HG03066 (cell line): Measurements from ENCODE around the gene SHISAL2B.
"Not testable (repeated sequence)": the region's sequence is repeated elsewhere in the genome, so short reads cannot be mapped to it uniquely, and the experiment has no call there.

Experiments used
- ATAC-seq: cut with Tn5 transposase; IDR thresholded peaks from one replicate; pipeline ENCODE4 v1.9.1; 2021; ENCODE audit warnings: low read depth; ENCODE audit not compliant: unreplicated experiment

SHISAL2B gene

DNA sequence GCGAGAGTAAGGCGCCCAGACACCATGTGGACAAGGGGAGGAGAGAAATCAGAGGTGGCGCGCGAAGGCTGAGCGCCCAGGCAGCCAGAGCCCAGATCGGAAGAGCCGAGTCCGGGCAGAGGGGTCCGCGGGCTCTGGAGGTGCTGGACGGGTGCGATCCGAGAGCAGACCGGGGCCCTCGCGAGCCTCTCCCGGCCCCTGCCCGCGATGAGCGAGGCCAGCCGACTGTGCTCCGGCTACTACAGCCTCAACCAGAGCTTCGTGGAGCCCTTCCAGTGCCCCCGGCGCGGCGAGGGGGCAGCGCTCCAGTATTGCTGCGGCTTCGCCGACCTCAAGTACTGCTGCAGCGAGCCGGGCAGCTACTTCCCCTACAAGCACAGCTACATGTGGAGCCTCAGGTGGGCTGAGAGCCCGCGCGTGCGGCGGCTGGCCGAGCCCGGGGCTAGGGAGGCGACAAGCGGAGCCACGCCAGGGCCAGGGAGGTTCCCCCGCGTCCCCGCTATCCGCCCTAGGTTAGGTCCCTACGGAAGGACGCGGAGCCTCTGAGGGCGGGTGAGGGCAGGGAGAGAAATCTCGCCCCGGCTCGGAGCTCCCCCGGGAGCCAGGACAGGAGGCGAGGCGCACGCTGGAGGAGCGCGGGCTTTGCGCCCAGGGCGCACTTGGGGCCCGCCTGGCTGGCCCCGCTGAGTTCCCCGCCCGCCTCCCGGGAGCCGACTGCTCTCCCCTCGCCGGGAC is at the start of gene SHISAL2B:
Gene SHISAL2B (plus strand): TSS at position 87 of the 735 bp plus-strand sequence. CDS start 121 bp downstream, at position 208.
- ATAC-seq, result no peak

GRCh38 chr5:64644831-64645230 is 45.5 kb upstream of the SHISAL2B start:
- no peak for ATAC-seq

- no peak for ATAC-seq
These were observed 44.1 kb upstream of the SHISAL2B start for GRCh38 chr5:64646169-64646568.

- no peak for ATAC-seq
These were observed 40.8 kb upstream of the SHISAL2B start for GRCh38 chr5:64649512-64649911.

DNA sequence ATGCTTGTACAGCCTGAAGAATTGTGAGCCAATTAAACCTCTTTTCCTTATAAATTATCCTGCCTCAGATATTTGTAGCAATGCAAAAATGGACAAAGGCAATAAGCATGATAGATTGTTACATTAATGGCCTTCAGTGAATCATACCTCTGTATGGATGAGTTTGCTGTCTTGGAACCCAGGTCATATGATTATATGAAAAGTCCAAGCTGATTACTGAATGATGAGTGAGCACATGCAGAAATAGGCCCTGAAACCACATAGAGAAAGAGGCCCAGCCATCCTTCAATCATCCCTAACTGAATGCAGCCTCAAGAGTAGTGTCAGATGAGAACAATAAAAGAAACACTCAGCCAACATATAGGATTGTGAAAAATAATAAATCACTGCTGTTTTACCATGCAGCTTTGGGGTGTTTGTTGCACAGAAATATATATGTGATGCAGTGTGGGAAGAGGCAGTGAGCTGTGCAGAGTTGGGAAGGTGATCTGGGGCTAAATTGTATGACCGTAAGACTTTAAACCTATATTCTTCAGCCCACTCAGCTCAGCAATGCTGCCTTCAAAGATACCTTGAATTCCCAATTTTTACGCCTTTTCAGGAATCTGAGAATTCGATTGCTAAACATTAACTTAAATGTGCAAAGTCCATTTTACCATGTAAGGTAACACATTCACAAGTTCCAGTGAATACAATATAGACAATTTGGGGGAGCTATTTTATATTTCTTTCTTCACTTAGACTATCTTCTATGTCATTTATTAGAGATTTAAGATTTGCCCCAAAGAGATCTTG is 36.3 kb upstream of the SHISAL2B start:
- no peak for ATAC-seq

DNA sequence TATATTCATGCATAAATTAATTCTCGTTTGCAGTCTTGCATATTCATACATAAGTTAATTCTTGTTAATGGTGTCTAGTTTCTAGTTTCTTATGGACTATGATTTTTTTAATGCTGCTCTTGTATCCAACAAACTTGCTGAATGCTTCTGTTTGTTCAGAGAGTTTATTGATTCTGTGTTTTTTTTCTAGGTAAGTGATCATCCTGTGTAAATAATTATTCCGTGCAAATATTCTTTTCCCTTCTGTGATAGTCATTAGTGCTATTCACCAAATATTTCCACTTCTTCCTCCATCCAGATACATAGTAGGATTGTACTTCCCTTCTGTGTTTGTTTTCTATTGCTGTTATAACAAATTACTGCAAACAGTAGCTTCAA is 35.8 kb upstream of the SHISAL2B start:
- no peak for ATAC-seq

DNA sequence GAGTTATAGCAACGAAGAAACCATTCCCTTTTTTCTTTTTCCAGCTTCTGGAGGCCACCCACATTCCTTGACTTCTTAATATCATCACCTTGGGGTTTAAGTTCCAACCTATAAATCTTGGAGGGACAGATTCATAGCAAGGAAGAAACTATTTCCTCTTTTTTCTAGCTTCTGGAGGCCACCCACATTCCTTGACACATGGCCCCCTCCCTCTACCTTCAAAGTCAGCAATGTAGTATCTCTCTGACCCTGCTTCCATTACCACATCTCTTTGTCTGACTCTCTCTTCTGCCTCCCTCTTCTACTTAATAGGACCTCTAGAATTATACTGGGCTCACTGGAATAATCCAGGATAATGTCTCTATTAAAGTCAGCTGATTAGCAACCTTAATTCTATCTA is 34.7 kb upstream of the SHISAL2B start:
- ATAC-seq, result no peak

DNA sequence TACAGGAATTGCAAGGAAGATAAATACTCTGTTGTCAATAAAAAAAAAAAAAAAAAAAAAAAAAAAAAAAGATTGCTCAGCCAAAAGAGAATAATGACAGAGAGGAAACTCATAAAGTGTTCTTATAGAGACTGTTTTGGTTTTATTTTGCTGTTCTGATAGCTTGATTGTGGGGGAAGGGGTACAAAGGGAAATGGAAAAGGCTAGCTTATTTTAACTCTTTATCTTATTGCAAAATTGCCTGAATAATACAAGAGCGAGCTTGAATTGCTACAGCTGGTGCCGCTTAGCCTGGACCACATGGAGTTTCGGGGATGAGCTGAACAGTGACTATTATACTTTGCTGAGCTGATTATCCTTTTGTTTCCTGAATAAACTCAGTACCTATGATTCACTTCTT is 31.0 kb upstream of the SHISAL2B start:
- ATAC-seq, result no peak

GRCh38 chr5:64663181-64663580 is 27.1 kb upstream of the SHISAL2B start:
- not testable (repeated sequence) for ATAC-seq

GRCh38 chr5:64665243-64665642 is 25.1 kb upstream of the SHISAL2B start:
- no peak for ATAC-seq

- ATAC-seq, result no peak
These were observed 24.2 kb upstream of the SHISAL2B start for GRCh38 chr5:64666078-64666477.

GRCh38 chr5:64667068-64667467 is 23.2 kb upstream of the SHISAL2B start:
- ATAC-seq, result no peak

- ATAC-seq, result no peak
These were observed 20.0 kb upstream of the SHISAL2B start for GRCh38 chr5:64670277-64670676.

GRCh38 chr5:64671678-64672077 is 18.6 kb upstream of the SHISAL2B start:
- no peak for ATAC-seq

DNA sequence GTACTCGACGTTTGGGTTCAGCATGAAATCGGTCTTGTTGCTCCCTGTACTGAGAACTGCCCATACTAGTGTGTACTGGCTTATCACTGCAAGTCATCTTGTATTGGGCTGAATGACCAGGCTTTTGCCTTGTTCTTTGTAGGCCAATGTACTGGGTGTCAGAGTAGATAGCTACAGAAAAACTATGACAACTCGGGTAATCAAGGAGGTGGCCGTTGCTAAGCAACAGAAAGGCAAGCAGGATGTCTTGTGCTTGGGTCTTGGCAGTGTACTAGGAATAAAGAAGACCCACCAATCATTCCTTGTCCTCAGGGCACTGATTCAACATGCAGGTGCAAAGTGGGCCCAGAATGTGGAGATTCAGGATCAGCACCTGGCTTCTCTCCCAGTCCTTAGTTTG is 11.9 kb upstream of the SHISAL2B start:
- no peak for ATAC-seq

- ATAC-seq, result no peak
These were observed 10.0 kb upstream of the SHISAL2B start for GRCh38 chr5:64680289-64680688.

DNA sequence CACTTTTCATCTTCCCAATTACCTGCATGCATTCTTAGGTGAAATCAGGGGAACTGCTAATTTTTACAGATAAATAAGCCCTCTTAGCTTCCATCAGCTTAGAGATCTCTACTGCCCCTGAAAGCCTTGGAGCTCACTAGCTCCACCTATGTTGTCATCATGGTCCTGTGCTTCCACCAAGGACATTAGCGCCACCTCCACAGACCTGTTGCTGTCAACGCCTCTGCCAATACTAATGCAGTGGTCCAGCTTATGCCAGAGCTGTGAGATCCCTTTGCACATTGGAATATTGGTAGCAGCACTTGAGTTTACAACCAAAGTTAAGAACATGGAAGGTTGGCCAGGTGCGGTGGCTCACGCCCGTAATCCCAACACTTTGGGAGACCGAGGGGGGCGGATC is 7.7 kb upstream of the SHISAL2B start:
- ATAC-seq, result no peak

DNA sequence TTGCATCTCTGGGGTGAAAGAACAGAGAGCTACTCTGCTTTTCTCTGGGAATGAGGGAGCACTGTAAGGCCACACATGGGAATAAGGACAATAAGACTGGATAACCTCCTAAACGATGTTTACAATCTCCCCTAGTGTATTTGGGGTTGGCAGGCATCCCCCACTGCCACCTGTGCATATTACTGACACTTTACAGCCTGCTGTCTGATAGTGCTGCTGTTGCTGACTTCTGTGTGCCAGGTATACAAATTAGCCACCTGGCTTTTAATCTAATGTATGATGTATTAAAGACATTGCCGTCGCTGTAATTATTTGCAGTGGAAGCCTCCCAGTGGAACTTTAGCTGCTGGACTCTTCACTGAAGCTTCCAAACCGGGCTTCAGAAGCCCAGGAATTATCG is 4.4 kb upstream of the SHISAL2B start:
- no peak for ATAC-seq

GRCh38 chr5:64688391-64688790 is 1.9 kb upstream of the SHISAL2B start:
- no peak for ATAC-seq

DNA sequence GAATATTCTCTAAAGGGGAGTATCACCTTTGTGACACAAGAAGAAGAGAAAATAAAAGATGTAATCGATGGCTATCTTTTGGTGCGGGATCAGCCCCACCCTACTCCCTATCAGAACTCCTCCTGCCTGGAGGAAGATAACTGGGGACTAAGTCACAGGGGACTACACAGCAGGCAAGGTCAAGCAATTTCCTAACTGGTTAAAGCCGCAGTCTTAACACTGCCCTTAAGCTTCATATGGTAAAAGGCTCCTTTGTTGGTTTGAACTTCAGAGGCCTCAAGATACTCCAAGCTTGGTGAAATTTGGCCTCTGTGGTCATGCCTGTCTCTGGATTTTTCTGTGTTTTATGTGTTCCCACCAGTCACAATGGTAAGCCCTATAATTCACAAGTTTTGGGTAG is 1.3 kb upstream of the SHISAL2B start:
- no peak for ATAC-seq

DNA sequence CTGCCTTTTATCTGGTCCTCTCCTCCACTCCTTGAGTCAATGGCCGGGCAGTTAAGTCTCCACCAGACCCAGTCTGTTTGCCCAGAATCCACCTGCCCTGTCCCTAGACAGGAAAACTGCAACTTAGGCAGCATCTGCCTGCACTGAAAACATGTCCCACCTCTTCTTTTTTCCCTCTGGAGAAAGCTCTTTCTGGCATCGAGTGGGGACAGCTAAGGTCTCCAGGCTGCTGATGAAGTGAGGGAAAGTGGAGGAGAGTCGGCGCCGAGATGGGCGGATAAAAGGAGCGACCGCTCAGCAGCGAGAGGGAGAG is 243 bp upstream of the SHISAL2B start:
- no peak for ATAC-seq

DNA sequence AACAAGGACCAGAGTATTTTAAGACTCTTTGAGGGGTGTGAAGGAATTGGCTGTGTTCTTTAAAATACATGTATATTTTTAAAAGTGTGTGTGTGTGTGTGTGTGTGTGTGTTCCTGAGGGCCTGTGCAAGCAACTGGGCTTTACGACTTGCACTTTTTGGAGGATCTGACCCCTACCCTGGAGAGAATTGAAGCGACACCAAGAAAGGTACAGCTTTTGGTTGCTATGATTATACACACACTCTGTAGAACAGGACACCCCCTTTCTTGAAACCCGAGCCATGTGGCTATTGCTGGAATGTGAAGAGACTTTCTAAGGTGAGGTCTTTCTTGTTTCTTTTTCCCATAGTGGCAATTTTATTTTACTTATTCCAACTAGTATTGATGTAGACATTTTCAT is 988 bp downstream of the SHISAL2B start:
- no peak for ATAC-seq
